Right atrium auricular region (tissue), 2 donors: ENCODE data around the gene CDK5. TPM values are rescaled to one million over a fixed set of nuclear protein-coding genes. Genes with fewer than 3 reads are reported as not detected.

ENCODE experiments used
- DNase-seq: peaks from one replicate; pipeline ENCODE4 v3.0.0-alpha.2; 2019; ENCODE audit warnings: low spot score
- H3K27ac ChIP-seq, 2 donors: fragments of 200-600 bp; sonication (generic); 1 replicate in 1 of 2; 2 replicates in 1 of 2; pipeline ENCODE4 v1.5.1; 2016 to 2019
- H3K27me3 ChIP-seq, 2 donors: fragments of 200-600 bp; sonication (generic); one replicate each; pipeline versions ENCODE4 v1.5.1 to v1.6.0; 2017 to 2019
- H3K36me3 ChIP-seq: fragments of 200-600 bp; sonication (generic); one replicate; pipeline ENCODE4 v1.5.1; 2016
- H3K4me1 ChIP-seq, 2 donors: fragments of 200-600 bp; sonication (generic); one replicate each; pipeline versions ENCODE4 v1.5.1 to v1.6.0; 2017 to 2019
- H3K4me3 ChIP-seq, 2 donors: fragments of 200-600 bp; sonication (generic); 1 replicate in 1 of 2; 2 replicates in 1 of 2; pipeline ENCODE4 v1.5.1; 2017 to 2019; ENCODE audit warnings: mild to moderate bottlenecking in 1 of 2, moderate library complexity in 1 of 2
- H3K9me3 ChIP-seq, 2 donors: fragments of 200-600 bp; sonication (generic); one replicate each; pipeline ENCODE4 v1.5.1; 2019
- total RNA-seq, 2 donors: library from RNA; depleted of rRNA; stranded (reverse); fragments of >200 nt; gene quantifications; one replicate each; pipeline ENCODE4 v1.1.0, GENCODE V29; 2016
- TF ChIP-seq, protein P1 (sequence below), 2 donors: fragments of 200-600 bp; sonication (generic); IDR thresholded peaks; one replicate each; pipeline ENCODE4 v1.5.1; 2019; ENCODE audit warnings: antibody characterized with exemption in 2 of 2

CDK5 gene
- total RNA-seq, 2 donors from 2014 or later, result 4.4 to 4.9 TPM

DNA sequence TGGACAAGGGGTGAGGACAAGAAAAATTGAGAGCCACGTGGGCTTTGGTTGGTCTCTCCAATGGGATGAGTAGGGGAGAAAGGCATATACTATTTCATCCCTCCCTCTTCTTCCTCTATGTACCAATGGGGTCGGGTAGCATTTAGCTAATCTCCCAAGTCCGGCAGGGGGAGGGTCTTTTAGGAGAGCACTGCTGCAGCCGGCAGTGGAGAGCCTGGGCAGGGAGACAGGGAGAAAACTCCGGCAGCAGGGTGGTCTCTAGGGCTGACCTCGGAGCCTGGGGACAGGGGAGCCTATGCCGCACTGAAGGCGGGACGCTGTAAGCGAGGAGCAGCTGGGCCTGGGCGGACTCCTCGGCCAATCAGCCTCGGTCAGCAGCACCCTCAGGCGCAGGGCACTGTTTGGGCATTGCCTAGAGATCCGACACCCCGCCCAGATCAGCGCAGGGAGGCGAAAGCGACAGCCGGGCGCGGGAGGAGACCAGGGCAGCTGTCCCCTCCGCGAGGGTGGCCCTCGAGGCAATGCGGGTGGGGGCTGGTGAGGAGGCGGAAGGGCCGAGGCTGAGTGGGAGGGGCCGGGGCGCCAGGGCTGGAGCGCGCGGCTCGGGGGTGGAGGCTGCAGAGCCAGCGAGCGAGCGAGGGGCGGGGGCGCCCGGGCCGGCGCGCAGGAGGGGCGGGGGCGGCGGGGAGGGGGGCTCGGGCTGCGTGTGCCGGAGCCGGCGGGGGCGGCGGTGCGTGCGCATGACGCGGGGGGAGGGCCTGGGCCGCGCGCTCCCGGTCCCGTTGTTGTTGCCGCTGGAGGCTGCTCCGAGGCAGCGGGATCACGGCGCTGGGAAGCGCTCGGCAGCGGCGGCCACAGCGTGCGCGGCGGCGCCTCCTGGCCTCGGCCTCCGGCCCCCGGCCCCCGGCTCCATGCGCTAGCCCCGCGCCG, 28.3 kb upstream of the CDK5 start, which contains the start of gene AGAP3:
AGAP3 (plus strand) TSS at position 785 of the 930 bp plus-strand sequence. CDS start 267 bp downstream, outside the sequence.
- Histone ChIP-seq H3K36me3 (no peaks in the 10 kb centered on the region), H3K27me3 (no peaks in the 10 kb centered on the region), H3K4me3 (peak within 1 kb of the TSS; percentile 58 to 79), H3K9me3 (no peaks in the 10 kb centered on the region), H3K27ac (peak within 1 kb of the TSS; percentile 91 to 97), H3K4me1 (peaks cover 4 to 73% of the 10 kb centered on the region in 2 donors)
- TF ChIP-seq, protein P1, sequence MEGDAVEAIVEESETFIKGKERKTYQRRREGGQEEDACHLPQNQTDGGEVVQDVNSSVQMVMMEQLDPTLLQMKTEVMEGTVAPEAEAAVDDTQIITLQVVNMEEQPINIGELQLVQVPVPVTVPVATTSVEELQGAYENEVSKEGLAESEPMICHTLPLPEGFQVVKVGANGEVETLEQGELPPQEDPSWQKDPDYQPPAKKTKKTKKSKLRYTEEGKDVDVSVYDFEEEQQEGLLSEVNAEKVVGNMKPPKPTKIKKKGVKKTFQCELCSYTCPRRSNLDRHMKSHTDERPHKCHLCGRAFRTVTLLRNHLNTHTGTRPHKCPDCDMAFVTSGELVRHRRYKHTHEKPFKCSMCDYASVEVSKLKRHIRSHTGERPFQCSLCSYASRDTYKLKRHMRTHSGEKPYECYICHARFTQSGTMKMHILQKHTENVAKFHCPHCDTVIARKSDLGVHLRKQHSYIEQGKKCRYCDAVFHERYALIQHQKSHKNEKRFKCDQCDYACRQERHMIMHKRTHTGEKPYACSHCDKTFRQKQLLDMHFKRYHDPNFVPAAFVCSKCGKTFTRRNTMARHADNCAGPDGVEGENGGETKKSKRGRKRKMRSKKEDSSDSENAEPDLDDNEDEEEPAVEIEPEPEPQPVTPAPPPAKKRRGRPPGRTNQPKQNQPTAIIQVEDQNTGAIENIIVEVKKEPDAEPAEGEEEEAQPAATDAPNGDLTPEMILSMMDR (IDR thresholded peaks at IDR 0.05), result no peak
- DNase-seq, result peak; percentile 89

DNA sequence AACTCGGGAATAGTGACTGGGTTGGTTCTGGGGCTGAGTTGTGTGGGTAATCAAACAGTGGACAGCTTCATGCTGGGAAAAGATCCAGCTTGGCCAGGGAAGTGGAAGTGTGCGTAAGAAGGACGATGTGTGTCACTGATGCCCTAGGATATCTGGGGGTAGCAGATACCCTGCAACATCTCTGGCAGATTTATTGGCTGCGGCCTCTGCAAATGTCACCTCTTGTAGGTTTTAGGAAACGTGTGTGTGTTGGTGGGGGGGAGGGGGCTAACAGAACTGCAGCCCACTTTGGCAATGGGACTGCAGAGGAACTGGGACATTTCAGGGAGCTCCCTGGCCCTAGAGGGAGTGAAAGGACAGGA, 27.6 kb upstream of the CDK5 start:
- no peaks in the 10 kb centered on the region for H3K9me3 ChIP-seq
- H3K4me1 ChIP-seq, result peaks cover 4 to 71% of the 10 kb centered on the region in 2 donors
- TF ChIP-seq, protein P1 (IDR thresholded peaks at IDR 0.05), result no peak
- H3K27me3 ChIP-seq, result no peaks in the 10 kb centered on the region
- DNase-seq, result no peak
- H3K27ac ChIP-seq, result peak overlapping the region; percentile 91 to 97
- H3K4me3 ChIP-seq, result peak overlapping the region in 1 of 2 donors; percentile 79
- H3K36me3 ChIP-seq, result no peaks in the 10 kb centered on the region

DNA sequence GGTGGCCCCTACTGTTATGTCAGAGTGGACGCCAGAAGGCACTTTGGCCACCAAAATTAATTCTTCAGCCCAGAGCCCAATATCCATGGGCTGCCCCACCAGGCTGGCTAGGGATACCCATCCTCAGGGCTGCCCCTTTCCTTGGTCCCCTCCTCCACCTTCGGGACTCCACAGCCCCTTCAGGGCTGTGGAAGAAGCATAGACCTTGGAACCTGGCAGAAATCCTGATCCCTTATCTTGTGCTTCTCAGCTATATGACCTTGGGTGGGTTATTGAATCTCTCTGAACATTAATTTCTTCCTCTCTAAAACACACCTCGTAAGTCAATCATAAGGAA, 26.1 kb upstream of the CDK5 start:
- Histone ChIP-seq H3K9me3 (no peaks in the 10 kb centered on the region), H3K27ac (peak overlapping the region; percentile 95 to 96), H3K4me1 (peaks cover 4 to 68% of the 10 kb centered on the region in 2 donors), H3K4me3 (peak overlapping the region; percentile 81 to 98), H3K27me3 (no peaks in the 10 kb centered on the region), H3K36me3 (no peaks in the 10 kb centered on the region)
- TF ChIP-seq, protein P1 (IDR thresholded peaks at IDR 0.05), result no peak
- DNase-seq, result no peak

DNA sequence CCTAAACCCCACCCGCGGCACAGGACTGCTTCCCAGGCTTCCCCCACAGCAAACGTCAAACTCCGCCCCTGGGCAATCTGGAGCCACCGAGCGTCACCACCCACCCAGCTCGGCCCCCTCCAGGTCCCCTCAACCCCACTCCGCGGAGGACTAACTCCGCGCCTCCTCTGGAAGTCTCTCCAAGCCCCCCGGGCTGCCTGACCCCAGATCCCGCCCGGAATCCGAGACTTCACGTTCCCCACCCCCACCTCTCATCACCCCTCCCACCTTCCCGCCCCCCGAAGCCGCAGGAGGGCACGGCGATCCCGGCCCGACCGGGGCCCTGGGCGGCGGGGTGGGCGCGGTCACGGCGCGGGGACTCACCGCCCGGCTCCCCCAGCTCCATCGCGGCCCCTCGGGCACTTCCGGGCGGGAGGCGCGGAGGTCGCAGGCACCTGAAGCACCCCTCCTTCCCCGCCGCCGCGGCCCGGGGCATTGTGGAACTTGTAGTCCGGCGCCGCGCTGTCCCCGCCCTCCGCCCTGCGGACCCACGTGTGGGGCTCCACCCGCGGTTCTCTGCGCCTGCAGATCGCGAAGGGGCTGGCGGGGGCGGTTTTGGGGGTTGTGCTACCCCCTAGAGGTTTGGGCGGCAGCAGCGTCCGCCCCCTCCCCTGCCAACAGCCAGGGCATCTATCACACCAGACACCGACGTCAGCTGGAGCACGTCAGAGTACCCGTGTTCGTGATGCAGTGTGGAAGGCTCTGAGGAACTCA, 25.6 kb upstream of the CDK5 start, which contains the start of gene TMUB1:
TMUB1 (minus strand) TSS at position 423 of the 753 bp plus-strand sequence. CDS start 930 bp downstream, outside the sequence.
- no peaks in the 10 kb centered on the region for H3K27me3 ChIP-seq
- H3K4me1 ChIP-seq, result peaks cover 4 to 68% of the 10 kb centered on the region in 2 donors
- no peaks in the 10 kb centered on the region for H3K36me3 ChIP-seq
- H3K4me3 ChIP-seq, result peak within 1 kb of the TSS; percentile 81 to 98
- DNase-seq, result peak; percentile 87
- H3K27ac ChIP-seq, result peak within 1 kb of the TSS; percentile 95 to 96
- TF ChIP-seq, protein P1 (IDR thresholded peaks at IDR 0.05), result no peak
- H3K9me3 ChIP-seq, result no peaks in the 10 kb centered on the region

DNA sequence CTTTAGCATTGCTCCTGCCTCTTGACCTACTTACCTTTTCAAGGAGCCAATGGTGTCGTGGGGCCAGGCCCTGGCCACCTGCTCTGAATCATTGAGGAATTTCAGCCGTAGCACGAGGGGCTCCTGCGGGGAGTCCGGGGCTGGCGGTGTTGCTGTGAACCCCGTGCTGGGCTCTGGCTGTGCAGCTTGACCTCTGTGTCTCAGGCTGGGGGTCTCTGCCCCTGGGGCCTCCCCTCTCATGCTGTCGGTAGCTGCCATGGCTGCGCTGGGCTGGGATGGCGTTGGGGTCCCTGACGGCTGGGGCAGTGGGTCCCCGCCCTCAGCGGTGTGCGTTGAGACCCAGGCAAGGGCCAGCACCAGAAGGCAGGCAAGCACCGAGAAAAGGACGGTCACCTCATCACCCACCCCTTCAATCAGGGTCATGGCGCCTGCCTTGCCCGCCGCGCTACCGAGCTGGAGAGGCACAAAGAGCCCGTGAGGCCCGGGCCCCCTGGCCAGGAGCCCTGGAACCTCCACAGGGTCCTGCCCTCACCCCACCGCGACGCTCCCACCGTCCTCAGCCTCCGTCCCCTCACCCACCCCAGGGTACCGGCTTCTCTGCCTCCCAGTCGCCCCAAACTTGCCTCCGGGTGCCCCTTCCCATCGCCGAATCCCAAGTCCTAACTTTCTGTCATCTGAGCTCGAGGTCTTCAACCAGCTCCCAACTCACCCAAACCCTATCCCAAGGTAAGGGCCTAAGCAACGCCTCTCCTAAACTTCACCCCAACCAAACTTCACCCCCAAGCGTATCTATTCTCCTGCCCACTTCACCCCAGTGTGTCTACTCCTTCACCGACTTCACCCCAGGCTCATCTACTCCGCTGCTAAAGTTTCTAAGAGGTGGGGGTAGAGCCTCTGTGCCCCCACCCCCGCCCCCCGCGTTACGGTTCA, 24.7 kb upstream of the CDK5 start:
- peak overlapping the region; percentile 95 to 96 for H3K27ac ChIP-seq
- H3K27me3 ChIP-seq, result no peaks in the 10 kb centered on the region
- H3K9me3 ChIP-seq, result no peaks in the 10 kb centered on the region
- TF ChIP-seq, protein P1 (IDR thresholded peaks at IDR 0.05), result no peak
- H3K4me1 ChIP-seq, result peaks cover 0 to 69% of the 10 kb centered on the region in 2 donors
- DNase-seq, result no peak
- no peaks in the 10 kb centered on the region for H3K36me3 ChIP-seq
- peak overlapping the region; percentile 81 to 98 for H3K4me3 ChIP-seq
